Lower lobe of right lung (tissue), 2 donors: ENCODE measurements around the gene RASGEF1B. TPM values are rescaled to one million over a fixed set of nuclear protein-coding genes. Genes with fewer than 3 reads are reported as not detected.

Source experiments
- ATAC-seq, 2 donors: fragments of 200-7000 bp; cut with Tn5 transposase; one replicate each; pipeline ENCODE4 v1.9.1; 2020 to 2022; ENCODE audit warnings: mild to moderate bottlenecking in 2 of 2, moderate library complexity in 2 of 2
- DNase-seq: peaks from one replicate; pipeline ENCODE4 v3.0.0-alpha.2; 2020
- H3K27ac ChIP-seq: fragments of 200-600 bp; one replicate; pipeline ENCODE4 v1.8.0; 2022
- H3K27me3 ChIP-seq: fragments of 200-600 bp; one replicate; pipeline ENCODE4 v1.8.0; 2022; ENCODE audit warnings: low read depth
- H3K36me3 ChIP-seq: fragments of 200-600 bp; one replicate; pipeline ENCODE4 v1.8.0; 2022; ENCODE audit warnings: mild to moderate bottlenecking
- H3K4me1 ChIP-seq: fragments of 200-600 bp; one replicate; pipeline ENCODE4 v1.8.0; 2022
- H3K4me3 ChIP-seq: fragments of 200-600 bp; one replicate; pipeline ENCODE4 v1.8.0; 2022; ENCODE audit warnings: mild to moderate bottlenecking
- H3K9me3 ChIP-seq: fragments of 200-600 bp; one replicate; pipeline ENCODE4 v1.8.0; 2022
- CTCF ChIP-seq: fragments of 200-600 bp; IDR thresholded peaks from one replicate; pipeline ENCODE4 v1.8.0; 2022; ENCODE audit warnings: antibody characterized with exemption, mild to moderate bottlenecking
- intact Hi-C: fragments of 100-400 bp; cut with DNase I; formaldehyde crosslinking; loops from one replicate; pipeline ENCODE4 v1.11.0; 2022
- total RNA-seq: library from RNA; stranded (reverse); fragmentation: NEBNext Ultra II Directional; extraction: Animal tissue kit (Norgen Biotek cat#: 25700); gene quantifications from one replicate; pipeline ENCODE4 v1.2.1, GENCODE V29; 2021
- donor health status: DM: no; HTN: yes; CAD: no; lungs with severe emphysema.

The RASGEF1B gene
- total RNA-seq, 1 donor from 2014 or later: 63.0 TPM

- H3K27me3 ChIP-seq: no peaks in the 10 kb centered on the region
- no peaks in the 10 kb centered on the region for H3K36me3 ChIP-seq
- no peak overlapping the region for H3K27ac ChIP-seq
- no peak for ATAC-seq
- intact Hi-C loops: no loop called here
- H3K4me3 ChIP-seq: no peak overlapping the region
- no peak for TF ChIP-seq CTCF
- H3K4me1 ChIP-seq: peaks cover 20% of the 10 kb centered on the region
- no peaks in the 10 kb centered on the region for H3K9me3 ChIP-seq
- no peak for DNase-seq
These were observed 41.2 kb upstream of the RASGEF1B start for GRCh38 chr4:81512757-81513501.

- DNase-seq (no peak), ATAC-seq (no peak)
- no peaks in the 10 kb centered on the region for H3K36me3 ChIP-seq
- H3K9me3 ChIP-seq: no peaks in the 10 kb centered on the region
- intact Hi-C loops: no loop called here
- H3K27ac ChIP-seq: no peak overlapping the region
- TF ChIP-seq CTCF: no peak
- H3K4me3 ChIP-seq: no peak overlapping the region
- H3K27me3 ChIP-seq: no peaks in the 10 kb centered on the region
- H3K4me1 ChIP-seq: peaks cover 26% of the 10 kb centered on the region
These were observed 40.5 kb upstream of the RASGEF1B start for GRCh38 chr4:81512001-81512756.

DNA sequence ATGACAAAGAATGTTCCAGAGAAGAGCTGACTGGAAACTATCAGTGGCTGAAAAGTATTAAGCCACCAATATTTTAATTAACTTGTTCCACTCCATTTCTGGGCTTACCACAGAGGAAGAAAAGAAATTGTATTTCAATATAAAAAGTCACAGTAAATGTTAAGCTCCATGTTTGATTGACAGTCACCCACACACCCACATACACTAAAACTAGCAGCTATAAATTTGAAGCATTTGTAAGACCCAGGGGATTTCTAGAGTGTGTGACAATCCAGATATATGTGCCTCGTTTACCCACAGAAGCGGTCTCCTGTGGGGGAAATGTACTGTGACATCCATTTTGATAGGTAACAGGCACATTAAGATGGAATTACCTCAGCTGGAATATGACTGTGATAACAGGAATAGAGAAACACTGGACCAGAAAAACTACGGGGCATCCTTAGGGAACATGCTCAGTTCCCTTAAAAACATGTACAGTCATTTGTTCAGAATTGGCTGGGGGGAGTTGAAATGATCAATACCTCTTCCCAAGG lies 39.0 kb upstream of the RASGEF1B start:
- H3K9me3 ChIP-seq: no peaks in the 10 kb centered on the region
- no peak overlapping the region for H3K27ac ChIP-seq
- no peaks in the 10 kb centered on the region for H3K27me3 ChIP-seq
- no peak for DNase-seq
- intact Hi-C loops: no loop called here
- TF ChIP-seq CTCF: no peak
- no peaks in the 10 kb centered on the region for H3K36me3 ChIP-seq
- ATAC-seq: no peak
- peaks cover 35% of the 10 kb centered on the region for H3K4me1 ChIP-seq
- no peak overlapping the region for H3K4me3 ChIP-seq

DNA sequence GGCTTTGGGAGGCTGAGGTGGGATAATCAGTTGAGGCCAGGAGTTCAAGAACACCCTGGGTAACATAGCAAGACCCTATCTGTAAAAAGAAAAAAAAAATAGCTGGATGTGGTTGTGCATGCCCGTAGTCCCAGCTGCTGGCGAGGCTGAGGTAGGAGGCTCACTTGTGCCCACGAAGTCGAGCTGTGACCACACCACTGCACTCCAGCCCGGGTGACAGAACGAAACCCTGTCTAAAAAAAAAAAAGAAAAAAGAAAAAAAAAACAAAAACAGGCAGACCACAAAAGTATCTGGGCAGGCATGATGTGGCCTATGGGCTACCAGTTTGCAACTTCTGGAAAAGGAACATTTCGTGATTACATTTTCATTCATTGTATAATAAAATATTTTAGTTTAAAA lies 38.1 kb upstream of the RASGEF1B start:
- DNase-seq: peak; percentile 48
- H3K36me3 ChIP-seq: no peaks in the 10 kb centered on the region
- no peak for TF ChIP-seq CTCF

DNA sequence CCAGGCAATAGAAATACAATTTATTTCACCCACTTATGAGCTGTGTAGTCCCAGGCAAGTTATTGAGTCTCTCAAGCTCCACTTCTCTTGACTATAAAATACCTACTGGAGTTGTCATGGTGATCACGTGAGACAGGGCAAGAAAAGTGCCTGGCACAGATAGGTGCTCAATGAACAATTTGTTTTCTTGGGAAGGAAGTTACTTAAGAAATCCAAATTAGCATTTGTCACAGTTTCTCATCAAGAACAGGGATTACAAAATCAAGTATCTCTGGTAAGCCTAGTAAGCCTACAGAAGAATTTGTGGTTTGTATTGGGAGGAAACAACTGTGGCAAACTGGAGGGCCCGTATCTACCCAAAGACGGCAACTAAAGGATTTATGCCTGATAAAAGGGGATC lies 37.5 kb upstream of the RASGEF1B start:
- TF ChIP-seq CTCF: no peak
- DNase-seq (no peak), ATAC-seq (peak; percentile 44 to 68)
- no peaks in the 10 kb centered on the region for H3K9me3 ChIP-seq
- H3K36me3 ChIP-seq: no peaks in the 10 kb centered on the region
- H3K27ac ChIP-seq: peak overlapping the region; percentile 33
- no peak overlapping the region for H3K4me3 ChIP-seq
- H3K4me1 ChIP-seq: peaks cover 46% of the 10 kb centered on the region
- intact Hi-C loops: no loop called here
- no peaks in the 10 kb centered on the region for H3K27me3 ChIP-seq

More for the DNA sequence above, 38.1 kb upstream of the RASGEF1B start:
- Histone ChIP-seq H3K27ac (peak overlapping the region; percentile 33), H3K4me3 (no peak overlapping the region), H3K9me3 (no peaks in the 10 kb centered on the region), H3K27me3 (no peaks in the 10 kb centered on the region), H3K4me1 (peaks cover 41% of the 10 kb centered on the region)
- no peak for ATAC-seq
- intact Hi-C loops: no loop called here
